IPS DF 6.9 (cell line): ENCODE data around the gene PIK3CD.

Experiments used
- DNase-seq: peaks from one replicate; pipeline ENCODE4 v3.0.0-alpha.2; 2013; ENCODE audit warnings: low read depth, low spot score
- H3K27ac ChIP-seq: one replicate; pipeline ENCODE4 v1.5.1; 2013; ENCODE audit warnings: low read length, control low read depth
- H3K27me3 ChIP-seq: 2 replicates; pipeline ENCODE4 v1.6.1; 2013; ENCODE audit warnings: mild to moderate bottlenecking, low read length; ENCODE audit not compliant: control insufficient read depth, insufficient read depth
- H3K36me3 ChIP-seq: 2 replicates; pipeline ENCODE4 v1.6.1; 2013; ENCODE audit warnings: low read length; ENCODE audit not compliant: control insufficient read depth, insufficient read depth
- H3K4me1 ChIP-seq: 2 replicates; pipeline ENCODE4 v1.6.1; 2013; ENCODE audit warnings: low read length; ENCODE audit not compliant: control insufficient read depth, insufficient read depth
- H3K4me3 ChIP-seq: 2 replicates; pipeline ENCODE4 v1.5.1; 2013; ENCODE audit warnings: mild to moderate bottlenecking, low read length
- H3K9me3 ChIP-seq: 2 replicates; pipeline ENCODE4 v1.6.1; 2013; ENCODE audit warnings: low read length, inconsistent platforms; ENCODE audit not compliant: control insufficient read depth, insufficient read depth
- WGBS: extraction: QIAGEN DNeasy Blood & Tissue Kit; methylation state at CpG from one replicate; pipeline ENCODE4 v1.1.7; 2013; ENCODE audit warnings: mixed read lengths, missing lambda C conversion rate; ENCODE audit not compliant: insufficient read length, insufficient coverage; 5-methylcytosine and 5-hydroxymethylcytosine counted together

Gene PIK3CD

DNA sequence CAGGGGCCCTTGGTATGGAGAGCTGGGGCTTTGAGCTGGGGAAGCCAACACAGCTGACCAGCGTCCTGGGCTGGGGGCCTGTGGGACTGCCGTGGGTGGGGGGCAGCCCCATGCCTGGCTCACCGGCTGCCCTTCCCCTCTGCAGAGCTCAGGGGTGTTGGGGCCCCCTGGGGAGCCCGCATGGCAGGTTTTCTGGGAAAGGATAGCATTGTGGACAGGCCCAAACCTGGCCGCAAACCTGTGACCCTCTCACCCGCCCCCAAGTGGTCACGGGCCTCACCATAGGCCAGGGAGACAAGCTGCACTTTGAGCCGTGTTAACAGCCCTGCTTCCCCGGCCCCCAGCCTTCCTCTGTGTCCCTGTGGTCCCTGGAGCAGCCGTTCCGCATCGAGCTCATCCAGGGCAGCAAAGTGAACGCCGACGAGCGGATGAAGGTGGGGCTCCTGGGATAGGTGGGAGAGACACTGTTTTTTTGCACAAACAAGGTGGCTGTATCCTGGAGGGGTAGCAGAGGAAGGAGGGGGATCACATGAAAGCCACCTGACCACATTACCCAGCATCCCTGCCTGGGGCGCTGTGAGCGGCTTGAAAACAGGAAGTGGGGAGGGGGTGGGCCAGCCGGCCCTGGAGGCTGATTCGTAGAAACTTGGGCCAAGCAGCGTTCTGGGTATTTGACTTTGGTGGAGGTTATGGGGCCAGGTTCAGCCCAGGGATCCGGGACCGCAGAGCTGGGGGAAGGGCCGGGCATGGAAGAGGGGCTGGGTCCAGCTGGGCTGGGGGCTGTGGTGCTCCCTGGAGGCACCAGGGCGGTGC lies 65.9 kb downstream of the PIK3CD start:
- H3K27me3 ChIP-seq, result no peaks in the 10 kb centered on the region
- no peaks in the 10 kb centered on the region for H3K9me3 ChIP-seq
- no peak overlapping the region for H3K4me3 ChIP-seq
- no CpG with 5 or more reads among the region's 25 CpGs for WGBS
- H3K27ac ChIP-seq, result no peak overlapping the region
- no peak for DNase-seq
- peaks cover 22% of the 10 kb centered on the region for H3K4me1 ChIP-seq
- H3K36me3 ChIP-seq, result peaks cover 4% of the 10 kb centered on the region; the same call in 1 of the 2 replicates

DNA sequence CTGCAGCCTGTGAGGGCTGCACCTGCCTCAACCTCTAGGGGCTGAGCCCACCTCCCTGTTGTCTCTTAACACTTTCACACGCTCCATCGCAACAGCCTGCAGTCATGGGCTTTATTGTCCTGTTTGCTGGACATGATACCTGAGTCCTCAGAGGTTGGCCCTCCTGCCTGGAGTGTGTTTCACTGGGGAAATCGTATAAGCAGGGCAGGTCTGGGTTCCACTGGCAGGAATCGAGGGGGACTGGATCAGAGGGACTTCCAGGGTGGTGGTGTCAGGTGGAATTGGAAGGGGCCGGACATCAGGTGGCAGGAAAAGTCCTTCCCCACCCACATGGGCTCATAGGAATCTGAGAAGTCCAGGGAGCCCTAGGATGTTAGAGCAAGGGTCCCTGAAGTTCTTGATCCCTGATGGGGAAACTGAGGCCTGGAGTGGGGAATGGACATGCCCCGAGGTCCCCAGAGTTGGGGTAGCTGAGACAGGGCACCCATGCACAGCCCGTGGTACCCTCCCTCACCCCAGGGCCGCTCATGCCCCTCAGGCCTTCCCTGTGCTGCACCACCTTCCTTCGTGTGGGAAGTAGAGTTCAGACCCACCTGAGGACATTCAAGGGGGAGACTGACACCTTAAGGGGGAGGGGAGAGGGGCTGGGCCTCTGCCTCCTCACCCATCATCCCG lies 66.6 kb downstream of the PIK3CD start:
- DNase-seq, result no peak
- H3K27ac ChIP-seq, result no peak overlapping the region
- no CpG with 5 or more reads among the region's 10 CpGs for WGBS
- peaks cover 4% of the 10 kb centered on the region; the same call in 1 of the 2 replicates for H3K36me3 ChIP-seq
- no peaks in the 10 kb centered on the region for H3K9me3 ChIP-seq
- H3K27me3 ChIP-seq, result no peaks in the 10 kb centered on the region
- no peak overlapping the region for H3K4me3 ChIP-seq
- H3K4me1 ChIP-seq, result peaks cover 22% of the 10 kb centered on the region

DNA sequence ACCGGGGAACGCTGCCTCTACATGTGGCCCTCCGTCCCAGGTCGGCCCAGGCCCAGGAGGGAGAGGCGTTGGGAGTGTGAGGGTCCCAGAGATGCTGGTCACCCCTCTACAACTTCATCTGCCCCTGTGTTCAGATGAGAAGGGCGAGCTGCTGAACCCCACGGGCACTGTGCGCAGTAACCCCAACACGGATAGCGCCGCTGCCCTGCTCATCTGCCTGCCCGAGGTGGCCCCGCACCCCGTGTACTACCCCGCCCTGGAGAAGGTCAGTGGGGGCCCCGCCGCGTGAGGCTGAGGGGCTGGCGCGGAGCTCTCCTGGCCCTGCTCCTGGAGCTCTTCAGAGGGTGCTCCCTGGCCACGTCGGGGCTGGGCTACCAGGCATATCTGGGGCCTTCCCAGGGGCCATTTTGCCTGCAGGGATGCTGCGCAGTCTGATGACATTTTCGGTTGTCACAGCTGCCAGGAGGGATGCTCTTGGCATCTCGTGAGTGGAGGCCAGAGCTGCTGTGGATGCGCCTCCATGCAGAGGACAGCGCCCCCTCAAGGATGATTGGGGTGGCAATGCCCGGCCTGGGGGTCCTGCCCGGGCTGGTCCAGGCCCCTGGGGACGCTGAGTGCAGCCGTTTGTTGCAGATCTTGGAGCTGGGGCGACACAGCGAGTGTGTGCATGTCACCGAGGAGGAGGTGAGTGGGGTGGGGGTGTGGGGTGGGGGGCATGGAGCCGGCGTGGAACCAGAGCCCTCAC lies 68.6 kb downstream of the PIK3CD start:
- no peak for DNase-seq
- Histone ChIP-seq H3K27ac (no peak overlapping the region), H3K9me3 (no peaks in the 10 kb centered on the region), H3K36me3 (peaks cover 9% of the 10 kb centered on the region; the same call in 1 of the 2 replicates), H3K27me3 (no peaks in the 10 kb centered on the region), H3K4me3 (no peak overlapping the region), H3K4me1 (peaks cover 21% of the 10 kb centered on the region)
- no CpG with 5 or more reads among the region's 36 CpGs for WGBS

DNA sequence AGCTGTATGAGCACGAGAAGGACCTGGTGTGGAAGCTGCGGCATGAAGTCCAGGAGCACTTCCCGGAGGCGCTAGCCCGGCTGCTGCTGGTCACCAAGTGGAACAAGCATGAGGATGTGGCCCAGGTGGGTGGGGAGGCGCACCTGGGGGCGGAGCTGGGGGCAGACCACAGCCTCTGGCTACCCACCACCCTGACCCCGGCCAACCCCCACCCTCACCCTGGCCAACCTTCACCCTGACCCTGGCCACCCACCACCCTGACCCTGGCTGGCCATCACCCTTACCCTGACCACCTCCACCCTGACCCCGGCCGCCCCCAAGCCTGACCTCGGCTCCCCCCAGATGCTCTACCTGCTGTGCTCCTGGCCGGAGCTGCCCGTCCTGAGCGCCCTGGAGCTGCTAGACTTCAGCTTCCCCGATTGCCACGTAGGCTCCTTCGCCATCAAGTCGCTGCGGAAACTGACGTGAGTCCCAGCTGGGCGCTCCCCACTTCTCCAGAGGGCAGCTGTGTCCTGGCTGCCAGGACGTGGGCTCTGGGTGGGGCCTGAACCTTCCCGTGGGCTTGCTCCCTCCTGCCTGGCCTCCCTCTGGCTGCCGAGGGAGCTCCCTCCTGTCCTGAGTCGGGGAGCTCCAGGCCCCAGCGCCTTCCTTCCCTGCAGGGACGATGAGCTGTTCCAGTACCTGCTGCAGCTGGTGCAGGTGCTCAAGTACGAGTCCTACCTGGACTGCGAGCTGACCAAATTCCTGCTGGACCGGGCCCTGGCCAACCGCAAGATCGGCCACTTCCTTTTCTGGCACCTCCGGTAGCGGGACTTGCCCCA lies 69.5 kb downstream of the PIK3CD start:
- no peak for DNase-seq
- no CpG with 5 or more reads among the region's 34 CpGs for WGBS
- Histone ChIP-seq H3K4me1 (peaks cover 17% of the 10 kb centered on the region), H3K36me3 (peaks cover 9% of the 10 kb centered on the region; the same call in 1 of the 2 replicates), H3K27me3 (no peaks in the 10 kb centered on the region), H3K4me3 (no peak overlapping the region), H3K9me3 (no peaks in the 10 kb centered on the region), H3K27ac (no peak overlapping the region)

DNA sequence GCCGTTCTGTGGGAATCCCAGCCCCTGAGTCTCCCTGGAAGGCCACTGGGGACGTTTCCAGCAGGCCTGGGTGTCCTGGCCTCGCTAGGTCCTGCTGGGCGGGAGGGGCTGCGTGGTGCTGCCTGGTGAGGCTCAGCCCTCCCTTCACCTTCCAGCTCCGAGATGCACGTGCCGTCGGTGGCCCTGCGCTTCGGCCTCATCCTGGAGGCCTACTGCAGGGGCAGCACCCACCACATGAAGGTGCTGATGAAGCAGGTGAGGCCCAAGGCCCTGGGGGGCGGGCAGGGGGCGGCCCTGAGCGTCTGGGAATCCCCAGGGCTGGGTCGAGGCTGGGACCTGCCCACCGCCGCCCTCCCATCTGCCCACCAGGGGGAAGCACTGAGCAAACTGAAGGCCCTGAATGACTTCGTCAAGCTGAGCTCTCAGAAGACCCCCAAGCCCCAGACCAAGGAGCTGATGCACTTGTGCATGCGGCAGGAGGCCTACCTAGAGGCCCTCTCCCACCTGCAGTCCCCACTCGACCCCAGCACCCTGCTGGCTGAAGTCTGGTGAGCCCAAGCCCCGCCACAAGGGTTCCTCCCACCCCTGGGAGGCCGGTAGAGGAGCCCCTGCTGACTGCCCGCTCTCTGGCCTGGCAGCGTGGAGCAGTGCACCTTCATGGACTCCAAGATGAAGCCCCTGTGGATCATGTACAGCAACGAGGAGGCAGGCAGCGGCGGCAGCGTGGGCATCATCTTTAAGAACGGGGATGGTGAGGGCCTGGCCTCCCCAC lies 70.3 kb downstream of the PIK3CD start:
- no peak overlapping the region for H3K27ac ChIP-seq

DNA sequence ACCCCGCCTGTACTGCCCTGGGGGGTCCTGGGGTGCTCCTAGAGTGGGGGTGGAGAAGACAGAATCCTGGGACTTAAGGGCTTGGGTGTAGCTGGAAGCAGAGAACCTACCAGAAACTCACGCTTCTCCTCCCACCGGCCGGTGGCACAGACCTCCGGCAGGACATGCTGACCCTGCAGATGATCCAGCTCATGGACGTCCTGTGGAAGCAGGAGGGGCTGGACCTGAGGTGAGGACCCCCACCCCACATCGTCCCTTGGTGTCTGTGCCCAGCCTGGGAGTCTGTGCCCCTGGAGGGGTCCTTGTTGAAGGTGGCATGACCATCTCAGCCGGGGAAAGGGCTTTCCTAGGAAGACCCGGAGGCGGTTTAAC lies 70.8 kb downstream of the PIK3CD start:
- no CpG with 5 or more reads among the region's 10 CpGs for WGBS
- H3K27ac ChIP-seq, result no peak overlapping the region

More for the DNA sequence above, 70.3 kb downstream of the PIK3CD start:
- Histone ChIP-seq H3K4me1 (peaks cover 15% of the 10 kb centered on the region), H3K9me3 (no peaks in the 10 kb centered on the region), H3K36me3 (peaks cover 8% of the 10 kb centered on the region; the same call in 1 of the 2 replicates), H3K4me3 (no peak overlapping the region), H3K27me3 (no peaks in the 10 kb centered on the region)
- no peak for DNase-seq
- no CpG with 5 or more reads among the region's 29 CpGs for WGBS

DNA sequence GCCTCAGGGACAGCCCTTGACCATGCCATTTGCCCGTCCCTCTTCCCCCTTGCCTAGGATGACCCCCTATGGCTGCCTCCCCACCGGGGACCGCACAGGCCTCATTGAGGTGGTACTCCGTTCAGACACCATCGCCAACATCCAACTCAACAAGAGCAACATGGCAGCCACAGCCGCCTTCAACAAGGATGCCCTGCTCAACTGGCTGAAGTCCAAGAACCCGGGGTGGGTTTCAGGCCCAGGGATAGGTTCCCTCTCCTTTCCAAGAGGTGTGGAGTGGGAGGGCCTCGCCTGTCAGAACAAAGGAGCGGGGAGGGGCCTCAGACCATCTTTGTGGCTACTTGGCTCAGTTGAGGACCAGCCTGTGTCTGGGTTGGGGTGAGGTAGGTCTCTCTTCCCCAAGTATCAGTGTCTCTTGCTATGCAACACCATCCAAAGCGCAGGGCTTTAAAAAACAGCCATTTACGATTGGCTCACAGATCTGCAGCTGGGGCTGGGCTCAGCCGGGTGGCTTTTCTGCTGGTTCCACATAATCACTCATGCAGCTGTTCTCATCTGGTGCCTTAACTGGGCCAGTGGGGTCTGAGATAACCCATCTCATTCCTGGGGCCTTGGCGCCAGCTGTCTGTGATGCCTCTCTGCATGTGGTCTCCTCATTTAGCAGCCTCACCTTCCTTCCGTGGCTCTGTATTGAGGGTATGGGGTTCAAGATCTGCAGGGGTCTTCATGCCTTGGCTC lies 71.7 kb downstream of the PIK3CD start:
- Histone ChIP-seq H3K27ac (no peak overlapping the region), H3K36me3 (0 out of 2 replicates have a peak, but pooled peaks cover 5% of the 10 kb centered on the region), H3K4me3 (no peak overlapping the region), H3K4me1 (peaks cover 7% of the 10 kb centered on the region), H3K9me3 (no peaks in the 10 kb centered on the region), H3K27me3 (no peaks in the 10 kb centered on the region)
- DNase-seq, result no peak
- WGBS, result no CpG with 5 or more reads among the region's 14 CpGs

More for the DNA sequence above, 70.8 kb downstream of the PIK3CD start:
- Histone ChIP-seq H3K9me3 (no peaks in the 10 kb centered on the region), H3K27me3 (no peaks in the 10 kb centered on the region), H3K36me3 (0 out of 2 replicates have a peak, but pooled peaks cover 5% of the 10 kb centered on the region), H3K4me3 (no peak overlapping the region), H3K4me1 (peaks cover 10% of the 10 kb centered on the region)
- DNase-seq, result no peak

DNA sequence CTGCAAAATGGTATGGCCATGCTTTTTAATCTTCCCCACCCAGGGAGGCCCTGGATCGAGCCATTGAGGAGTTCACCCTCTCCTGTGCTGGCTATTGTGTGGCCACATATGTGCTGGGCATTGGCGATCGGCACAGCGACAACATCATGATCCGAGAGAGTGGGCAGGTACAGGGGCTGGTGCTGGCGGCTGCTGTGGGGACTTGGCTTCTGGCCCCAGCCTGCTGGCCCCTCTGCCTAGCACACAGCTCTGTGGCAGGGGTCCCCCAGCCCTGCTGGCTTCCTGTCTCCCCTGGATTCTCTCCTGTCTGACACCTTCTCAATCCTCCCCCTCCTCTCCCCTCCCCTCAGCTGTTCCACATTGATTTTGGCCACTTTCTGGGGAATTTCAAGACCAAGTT lies 72.4 kb downstream of the PIK3CD start:
- no CpG with 5 or more reads among the region's 6 CpGs for WGBS
- Histone ChIP-seq H3K4me3 (no peak overlapping the region), H3K36me3 (peaks cover 9% of the 10 kb centered on the region; the same call in 1 of the 2 replicates), H3K9me3 (no peaks in the 10 kb centered on the region), H3K27me3 (no peaks in the 10 kb centered on the region), H3K4me1 (peaks cover 7% of the 10 kb centered on the region), H3K27ac (no peak overlapping the region)
- no peak for DNase-seq
